Testis (tissue), 5 donors: ENCODE data around the gene NPTN. TPM values are rescaled to one million over a fixed set of nuclear protein-coding genes. Genes with fewer than 3 reads are reported as not detected.

ENCODE experiments used
- DNase-seq: peaks from one replicate; pipeline ENCODE4 v3.0.0-alpha.2; 2019
- H3K27ac ChIP-seq, 2 donors: fragments of 200-600 bp; sonication (generic); one replicate each; pipeline ENCODE4 v1.5.1; 2019
- H3K27me3 ChIP-seq: fragments of 200-600 bp; sonication (generic); one replicate; pipeline ENCODE4 v1.5.1; 2019
- H3K36me3 ChIP-seq: fragments of 200-600 bp; sonication (generic); one replicate; pipeline ENCODE4 v1.5.1; 2017; ENCODE audit warnings: low read depth; ENCODE audit errors: missing control alignments
- H3K4me1 ChIP-seq: fragments of 200-600 bp; sonication (generic); one replicate; pipeline ENCODE4 v1.5.1; 2019
- H3K4me3 ChIP-seq, 2 donors: fragments of 200-600 bp; sonication (generic); one replicate each; pipeline ENCODE4 v1.5.1; 2017 to 2019
- H3K9me3 ChIP-seq: fragments of 200-600 bp; sonication (generic); one replicate; pipeline ENCODE4 v1.5.1; 2017
- CTCF ChIP-seq, 3 experiments: fragments of 450-650 bp in 2 of 3; fragments of 200-600 bp in 1 of 3; sonication (generic) in 1 of 3; IDR thresholded peaks; one replicate each; pipeline ENCODE4 v1.5.1; 2016 to 2019; ENCODE audit warnings: antibody characterized with exemption in 3 of 3, mild to moderate bottlenecking in 2 of 3, moderate library complexity in 1 of 3
- POLR2A ChIP-seq: fragments of 450-650 bp; IDR thresholded peaks from one replicate; pipeline ENCODE4 v1.6.1; 2017; ENCODE audit warnings: antibody characterized with exemption, mild to moderate bottlenecking, moderate library complexity
- WGBS, 2 donors: methylation state at CpG; one replicate each; pipeline ENCODE4 v1.1.5; 2018; 5-methylcytosine and 5-hydroxymethylcytosine counted together
- intact Hi-C: fragments of 100-400 bp; cut with DNase I; formaldehyde crosslinking; loops from one replicate; pipeline ENCODE4 v1.15.1; 2023; ENCODE audit warnings: low total_unique reads
- long read RNA-seq, 2 donors: transcript quantifications; one replicate each; lab custom pipeline, GENCODE V29; 2026
- polyA plus RNA-seq: library from polyadenylated mRNA; stranded (reverse); fragments of 350-450 nt; fragmentation: Illumina TruSeq; extraction: RNeasy Lipid Tissue Mini Kit (QIAGEN cat#74804); gene quantifications from one replicate; pipeline ENCODE4 v1.2.3, GENCODE V29; 2014; ENCODE audit warnings: low read depth, low replicate concordance; ENCODE audit not compliant: insufficient read depth
- total RNA-seq, 2 donors: library from RNA; depleted of rRNA; stranded (reverse); fragments of >200 nt; gene quantifications; one replicate each; pipeline ENCODE4 v1.2.3, GENCODE V29; 2016

Gene NPTN
- total RNA-seq (100 to 1,000 TPM; 177 to 256 TPM), polyA plus RNA-seq (180 TPM)
- long read RNA-seq, donor 1, transcript NPTN-202 (8 exons, 2,817 nt) = major isoform, 44 of 63 reads
- long read RNA-seq, donor 1, partial matches to known transcripts = 12 of 63 reads
- long read RNA-seq, donor 1, other reads (novel, unspliced or antisense) = 5 of 63 reads
- long read RNA-seq, donor 2, transcript NPTN-202 (8 exons, 2,817 nt) = major isoform, 13 of 24 reads
- long read RNA-seq, donor 2, partial matches to known transcripts = 10 of 24 reads
- long read RNA-seq, donor 2, other reads (novel, unspliced or antisense) = 0 of 24 reads

DNA sequence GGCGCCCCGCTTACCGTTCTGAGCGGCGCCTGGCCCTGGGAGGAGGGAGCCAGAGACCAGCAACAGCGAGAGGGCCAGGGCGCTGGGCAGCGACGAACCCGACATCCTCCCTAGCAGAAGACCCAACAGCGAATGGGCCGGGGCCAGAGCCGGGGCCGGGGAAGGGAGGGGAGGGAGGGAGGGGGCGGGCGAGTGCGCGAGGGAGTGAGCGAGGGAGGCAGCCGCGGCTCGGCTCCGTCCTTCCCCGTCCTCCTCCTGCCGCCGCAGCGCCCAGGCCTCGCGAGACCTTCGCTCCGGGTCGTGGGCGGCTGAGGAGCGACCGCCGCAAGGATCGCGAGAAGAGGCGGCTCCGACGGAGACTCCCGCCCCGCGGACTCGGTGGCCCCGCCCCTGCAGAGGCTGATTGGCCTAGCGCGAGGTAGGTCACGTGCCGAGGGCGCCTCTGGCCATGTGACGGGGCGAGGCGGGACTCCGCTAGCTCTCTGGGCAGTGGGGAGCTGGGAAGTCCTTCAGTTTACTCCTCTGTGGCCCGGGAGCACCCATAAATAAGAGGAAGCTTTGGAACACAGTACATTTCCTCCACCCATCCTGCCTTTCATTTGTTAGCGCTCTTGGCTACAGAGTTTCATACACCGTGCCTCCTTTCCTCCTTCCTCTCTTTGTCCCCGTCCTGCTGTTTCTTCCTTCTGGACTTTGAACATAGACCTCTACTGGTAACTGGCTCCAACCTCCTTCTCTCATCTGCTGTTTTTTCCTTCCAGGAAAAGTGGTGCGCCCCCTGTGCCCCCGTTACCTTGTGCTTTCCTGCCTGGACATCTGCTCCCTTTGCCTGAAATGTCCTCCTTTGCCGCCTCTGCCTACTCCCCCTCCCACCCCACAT is at the start of gene NPTN:
Gene NPTN, minus strand, starts transcription at position 279 of the 880 bp plus-strand sequence. Its CDS starts 174 bp downstream, at position 105.
- Histone ChIP-seq H3K36me3 (no peaks in the 10 kb centered on the region), H3K27ac (peak within 1 kb of the TSS; percentile 99), H3K4me1 (peaks cover 38% of the 10 kb centered on the region), H3K9me3 (no peaks in the 10 kb centered on the region), H3K27me3 (no peaks in the 10 kb centered on the region), H3K4me3 (peak within 1 kb of the TSS; percentile 91 to 100)
- intact Hi-C loops = loop anchor here (10.0 kb wide), 1 partner anchor 69 kb away; no protein-coding TSS in a partner anchor
- WGBS, 2 donors = 1% methylated on average over 25 to 51 of the region's 62 CpGs
- peak; percentile 98 for DNase-seq
- peak; percentile 75 for TF ChIP-seq POLR2A
- TF ChIP-seq CTCF (IDR thresholded peaks at IDR 0.05) = no peak

DNA sequence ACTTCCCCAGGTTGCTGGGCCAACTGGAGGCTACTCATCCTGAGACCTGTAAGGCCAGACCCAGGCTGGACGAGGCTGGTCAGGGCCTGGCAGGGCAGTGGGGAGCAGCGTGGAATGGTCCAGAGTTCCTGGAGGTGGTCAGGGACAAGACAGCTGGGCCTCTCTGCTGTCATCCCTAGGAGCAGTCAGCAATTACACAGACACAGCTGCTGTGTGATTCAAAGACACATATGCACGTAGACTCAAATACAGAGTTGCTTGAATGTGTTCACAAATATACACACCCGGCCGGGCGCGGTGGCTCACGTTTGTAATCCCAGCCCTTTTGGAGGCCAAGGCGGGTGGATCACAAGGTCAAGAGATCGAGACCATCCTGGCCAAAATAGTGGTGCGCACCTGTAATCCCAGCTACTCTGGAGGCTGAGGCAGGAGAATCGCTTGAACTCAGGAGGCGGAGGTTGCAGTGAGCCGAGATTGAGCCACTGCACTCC is 49.5 kb upstream of the NPTN start:
- TF ChIP-seq POLR2A (no peak), CTCF (IDR thresholded peaks at IDR 0.05) (no peak)
- Histone ChIP-seq H3K27ac (no peak overlapping the region), H3K4me1 (peaks cover 18% of the 10 kb centered on the region), H3K27me3 (no peaks in the 10 kb centered on the region), H3K4me3 (no peak overlapping the region), H3K36me3 (no peaks in the 10 kb centered on the region), H3K9me3 (no peaks in the 10 kb centered on the region)
- WGBS, 2 donors = 84 to 86% methylated on average over 7 to 14 of the region's 14 CpGs
- intact Hi-C loops = no loop called here
- DNase-seq = no peak

DNA sequence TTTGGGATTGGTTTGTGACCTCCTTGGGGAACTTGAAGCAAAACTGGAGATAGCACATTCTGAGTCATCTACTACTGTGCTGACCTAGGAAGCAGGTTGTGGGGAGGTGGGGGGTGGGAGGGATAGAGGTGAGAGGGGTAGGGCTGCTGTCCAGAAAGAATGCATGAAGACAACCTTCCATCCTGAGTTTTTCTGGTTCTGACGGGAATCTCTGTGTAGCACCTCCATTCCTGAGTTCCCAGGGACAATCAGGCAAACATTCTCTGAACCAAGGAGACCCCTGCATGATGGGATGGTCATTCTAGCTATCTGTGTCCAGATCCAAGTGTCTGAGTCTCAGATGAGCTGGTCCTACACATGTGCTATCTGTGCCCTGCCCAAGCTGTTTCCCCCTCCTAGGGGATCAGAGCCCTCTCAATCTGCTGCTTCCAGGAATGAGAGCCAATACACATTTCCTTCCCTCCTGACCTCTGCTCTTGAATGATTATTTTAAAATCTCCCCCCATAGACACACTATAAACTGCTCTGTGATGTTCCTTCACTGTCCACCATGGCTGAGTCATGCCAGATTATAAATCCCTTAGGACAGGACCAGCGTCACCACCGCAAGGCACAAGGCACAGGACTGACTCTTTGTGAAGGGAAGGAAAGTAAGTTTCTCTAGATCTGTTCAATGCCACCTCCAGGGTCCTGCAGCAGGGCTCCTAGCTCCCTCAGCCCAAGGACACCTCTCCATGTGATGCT is 48.8 kb upstream of the NPTN start:
- TF ChIP-seq CTCF (IDR thresholded peaks at IDR 0.05) (no peak), POLR2A (no peak)
- no peak overlapping the region for H3K27ac ChIP-seq

DNA sequence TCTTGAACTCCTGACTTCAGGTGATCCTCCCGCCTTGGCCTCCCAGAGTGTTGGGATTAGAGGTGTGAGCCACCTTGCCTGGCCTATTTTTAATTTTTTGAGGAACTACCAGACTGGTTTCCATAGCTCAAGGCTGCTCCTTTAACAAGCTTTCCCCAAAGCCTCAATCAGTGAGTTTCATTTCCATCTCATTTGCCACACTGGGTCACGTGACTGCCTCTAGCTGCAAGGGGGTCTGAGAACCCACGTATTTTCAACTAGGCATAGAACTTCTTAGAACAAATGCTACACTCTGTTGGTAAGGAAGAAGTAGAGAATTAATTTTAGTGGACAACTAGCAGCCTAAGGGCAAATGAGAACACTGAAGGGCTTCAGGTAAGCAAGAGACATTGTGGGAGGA is 47.9 kb upstream of the NPTN start:
- WGBS, 2 donors = 86% methylated on average over 3 of the region's 3 CpGs

More for the DNA sequence above, 48.8 kb upstream of the NPTN start:
- H3K36me3 ChIP-seq = no peaks in the 10 kb centered on the region
- no peak for DNase-seq
- intact Hi-C loops = no loop called here
- no peaks in the 10 kb centered on the region for H3K27me3 ChIP-seq
- H3K4me1 ChIP-seq = peaks cover 19% of the 10 kb centered on the region
- H3K9me3 ChIP-seq = no peaks in the 10 kb centered on the region
- WGBS, 2 donors = 96 to 100% methylated on average over 3 of the region's 3 CpGs
- no peak overlapping the region for H3K4me3 ChIP-seq

More for the DNA sequence above, 47.9 kb upstream of the NPTN start:
- Histone ChIP-seq H3K27ac (no peak overlapping the region), H3K36me3 (no peaks in the 10 kb centered on the region), H3K27me3 (no peaks in the 10 kb centered on the region), H3K4me3 (no peak overlapping the region), H3K9me3 (no peaks in the 10 kb centered on the region), H3K4me1 (peaks cover 15% of the 10 kb centered on the region)
- no peak for DNase-seq
- intact Hi-C loops = no loop called here
- TF ChIP-seq POLR2A = no peak
- TF ChIP-seq CTCF (IDR thresholded peaks at IDR 0.05) = no peak
